GM19452 (cell line): ENCODE data around the gene SPINT1.

ENCODE experiments used
- ATAC-seq: cut with Tn5 transposase; IDR thresholded peaks from one replicate; pipeline ENCODE4 v1.9.1; 2021; ENCODE audit not compliant: unreplicated experiment

The SPINT1 gene

GRCh38 chr15:40829115-40829514 lies 14.7 kb upstream of the SPINT1 start:
- ATAC-seq = no peak

GRCh38 chr15:40830884-40831283 lies 13.0 kb upstream of the SPINT1 start:
- no peak for ATAC-seq

- ATAC-seq = no peak
Measured at GRCh38 chr15:40831861-40832260, 12.0 kb upstream of the SPINT1 start.

GRCh38 chr15:40832903-40833302 lies 10.9 kb upstream of the SPINT1 start:
- ATAC-seq = no peak

DNA sequence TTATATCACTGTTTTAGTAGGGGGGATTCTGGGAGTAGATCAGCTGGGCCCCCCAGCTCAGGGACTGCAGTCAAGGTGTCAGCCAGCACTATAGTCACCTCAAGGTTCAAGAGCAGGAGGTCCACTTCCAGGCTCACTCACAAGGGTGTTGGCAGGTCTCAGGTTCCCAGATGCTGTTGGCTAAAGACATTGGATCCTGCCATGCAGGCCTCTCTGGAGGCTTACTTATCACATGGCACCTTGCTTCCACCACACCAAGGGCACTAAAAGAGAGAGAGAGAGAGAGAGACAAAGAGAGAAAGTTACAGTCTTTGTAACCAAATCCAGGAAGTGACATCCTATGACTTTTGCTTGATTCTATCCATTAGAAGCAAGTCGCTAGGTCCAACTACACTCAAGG lies 7.8 kb upstream of the SPINT1 start:
- no peak for ATAC-seq

GRCh38 chr15:40838756-40839155 lies 5.1 kb upstream of the SPINT1 start:
- no peak for ATAC-seq

- ATAC-seq = no peak
Measured at GRCh38 chr15:40841741-40842140, 2.1 kb upstream of the SPINT1 start.

GRCh38 chr15:40843261-40843884 lies 475 bp upstream of the SPINT1 start:
- no peak for ATAC-seq

- ATAC-seq = no peak
Measured at GRCh38 chr15:40844696-40845030, 815 bp downstream of the SPINT1 start.

DNA sequence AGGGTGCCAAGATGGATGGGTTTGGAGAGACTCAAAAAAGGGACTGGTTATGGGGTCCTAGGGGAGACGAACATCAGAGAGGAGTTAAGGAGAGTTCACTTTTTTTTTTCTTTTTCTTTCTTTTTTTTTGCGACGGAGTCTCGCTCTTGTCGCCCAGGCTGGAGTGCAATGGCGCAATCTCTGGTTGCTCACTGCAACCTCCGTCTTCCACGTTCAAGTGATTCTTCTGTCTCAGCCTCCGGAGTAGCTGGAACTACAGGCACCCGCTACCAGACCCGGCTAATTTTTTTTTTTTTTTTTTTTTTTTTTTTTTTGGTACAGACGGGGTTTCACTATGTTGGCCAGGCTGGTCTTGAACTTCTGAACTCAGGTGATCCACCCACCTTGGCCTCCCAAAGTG lies 1.2 kb downstream of the SPINT1 start:
- ATAC-seq = no peak

- no peak for ATAC-seq
Measured at GRCh38 chr15:40845511-40846284, 1.9 kb downstream of the SPINT1 start.

GRCh38 chr15:40846841-40847222 lies 3.0 kb downstream of the SPINT1 start:
- ATAC-seq = no peak

DNA sequence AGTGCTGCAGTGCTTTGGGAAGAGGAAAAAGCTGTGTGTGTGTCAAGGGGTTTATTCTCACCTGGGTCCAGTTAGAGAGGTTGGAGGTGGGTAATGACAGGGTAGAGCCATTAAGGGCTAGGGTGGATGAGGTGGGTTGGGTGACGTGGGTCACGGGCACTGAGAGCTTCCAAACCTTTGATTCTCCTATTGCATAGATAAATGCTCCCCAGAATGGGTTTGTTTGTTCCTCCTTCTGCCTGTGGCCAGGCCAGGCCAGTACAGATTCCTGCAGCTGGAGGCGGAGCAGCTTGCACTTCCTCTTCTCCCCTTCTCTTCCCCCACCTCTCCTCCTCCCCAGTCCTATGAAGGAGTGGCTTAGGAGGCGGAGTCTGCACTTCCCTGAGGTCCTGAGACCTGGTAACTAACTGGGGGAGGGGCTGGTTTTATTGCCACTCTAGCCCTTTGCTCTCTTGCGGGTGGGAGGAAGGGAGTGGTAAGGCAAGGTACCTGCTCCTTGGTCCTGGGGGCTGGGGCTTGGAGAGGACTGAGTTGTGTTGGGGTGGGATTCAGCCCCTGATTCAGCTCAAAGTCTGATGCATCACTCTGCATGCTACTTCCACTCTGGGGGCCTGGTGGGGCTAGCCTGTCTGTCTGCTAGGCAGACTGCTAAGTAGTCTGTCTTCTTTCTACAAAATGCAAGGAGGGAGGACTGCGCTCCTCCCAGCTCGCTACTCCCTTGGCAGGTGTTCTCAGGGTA lies 3.5 kb downstream of the SPINT1 start:
- no peak for ATAC-seq

GRCh38 chr15:40850576-40851112 lies 6.8 kb downstream of the SPINT1 start:
- no peak for ATAC-seq

DNA sequence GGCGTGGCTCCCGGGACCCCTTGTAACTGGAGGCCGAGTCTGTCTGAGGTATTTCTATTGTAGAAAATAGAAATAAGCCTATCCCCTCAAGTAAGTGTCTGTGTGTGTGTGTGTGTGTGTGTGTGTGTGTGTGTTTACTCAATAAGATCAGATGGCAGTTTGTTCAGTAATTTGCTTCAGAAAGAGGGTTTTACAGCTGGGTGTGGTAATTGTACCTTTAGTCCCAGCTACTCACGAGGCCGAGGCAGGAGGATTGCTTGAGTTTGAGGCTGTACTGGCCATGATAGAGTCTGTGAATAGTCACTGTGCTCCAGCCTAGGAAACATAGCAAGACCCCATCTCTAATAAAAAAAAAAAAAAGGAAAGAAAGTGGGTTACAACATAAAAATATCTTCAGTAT lies 8.7 kb downstream of the SPINT1 start:
- ATAC-seq = no peak

GRCh38 chr15:40853241-40853890 lies 9.5 kb downstream of the SPINT1 start:
- no peak for ATAC-seq

DNA sequence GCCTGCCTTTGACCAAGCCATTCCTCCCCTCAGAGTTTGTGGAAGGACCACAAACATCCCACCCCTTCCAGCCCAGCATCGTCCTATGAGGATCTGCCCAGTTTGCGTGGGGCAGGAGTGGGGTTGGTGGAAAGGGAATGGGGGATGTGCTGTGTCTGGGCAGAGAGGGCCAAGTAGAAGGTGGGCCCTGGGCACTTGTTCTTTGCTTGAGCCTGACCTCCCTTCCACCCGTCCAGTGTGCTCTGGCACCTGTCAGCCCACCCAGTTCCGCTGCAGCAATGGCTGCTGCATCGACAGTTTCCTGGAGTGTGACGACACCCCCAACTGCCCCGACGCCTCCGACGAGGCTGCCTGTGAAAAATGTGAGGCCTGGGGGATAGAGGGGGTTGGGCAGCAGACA lies 10.3 kb downstream of the SPINT1 start:
- ATAC-seq = no peak

DNA sequence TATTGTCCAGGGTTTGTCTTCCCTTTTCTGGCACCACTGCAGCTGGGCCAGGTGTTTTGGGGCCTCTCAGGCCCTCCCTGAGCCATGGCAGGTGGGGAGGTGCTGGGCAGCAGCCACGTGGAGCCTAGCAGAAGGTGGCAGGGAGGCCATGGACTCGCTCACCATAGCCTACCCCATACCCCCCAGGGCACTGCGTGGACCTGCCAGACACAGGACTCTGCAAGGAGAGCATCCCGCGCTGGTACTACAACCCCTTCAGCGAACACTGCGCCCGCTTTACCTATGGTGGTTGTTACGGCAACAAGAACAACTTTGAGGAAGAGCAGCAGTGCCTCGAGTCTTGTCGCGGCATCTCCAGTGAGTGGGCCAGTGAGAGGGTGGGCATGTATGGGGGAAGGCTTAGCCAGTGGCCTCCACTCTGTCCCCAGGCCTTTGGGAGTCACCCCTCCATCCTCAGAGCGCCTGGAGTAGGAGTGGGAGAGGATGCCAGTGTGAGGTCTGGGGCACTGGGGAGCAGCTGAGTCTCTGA lies 11.9 kb downstream of the SPINT1 start:
- ATAC-seq = no peak

DNA sequence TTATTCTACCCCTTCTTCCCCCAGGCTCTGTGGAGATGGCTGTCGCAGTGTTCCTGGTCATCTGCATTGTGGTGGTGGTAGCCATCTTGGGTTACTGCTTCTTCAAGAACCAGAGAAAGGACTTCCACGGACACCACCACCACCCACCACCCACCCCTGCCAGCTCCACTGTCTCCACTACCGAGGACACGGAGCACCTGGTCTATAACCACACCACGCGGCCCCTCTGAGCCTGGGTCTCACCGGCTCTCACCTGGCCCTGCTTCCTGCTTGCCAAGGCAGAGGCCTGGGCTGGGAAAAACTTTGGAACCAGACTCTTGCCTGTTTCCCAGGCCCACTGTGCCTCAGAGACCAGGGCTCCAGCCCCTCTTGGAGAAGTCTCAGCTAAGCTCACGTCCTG lies 12.9 kb downstream of the SPINT1 start:
- no peak for ATAC-seq

GRCh38 chr15:40857601-40858341 lies 13.9 kb downstream of the SPINT1 start:
- ATAC-seq = no peak

GRCh38 chr15:40858706-40859105 lies 14.9 kb downstream of the SPINT1 start:
- ATAC-seq = no peak
